ENCODE results near the gene ANKRD30A.

DNA sequence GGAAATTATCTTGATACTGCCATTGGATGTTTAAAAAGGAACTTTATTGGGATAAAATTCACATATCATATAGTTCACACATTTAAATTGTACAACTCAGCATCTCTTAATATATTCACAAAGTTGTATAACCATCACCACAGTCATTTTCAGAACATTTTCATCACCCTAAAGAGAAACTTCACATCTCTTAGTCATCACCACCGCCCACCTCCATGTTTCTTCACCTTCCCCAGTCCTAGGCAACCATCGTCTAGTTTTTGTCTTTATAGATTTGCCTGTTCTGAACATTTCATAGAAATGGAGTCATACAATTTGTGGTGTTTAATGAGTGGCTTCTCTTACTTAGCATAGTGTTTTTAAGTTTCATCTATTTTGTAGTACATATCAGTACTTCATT is 96.6 kb downstream of the ANKRD30A start:
- TF ChIP-seq, protein P1, sequence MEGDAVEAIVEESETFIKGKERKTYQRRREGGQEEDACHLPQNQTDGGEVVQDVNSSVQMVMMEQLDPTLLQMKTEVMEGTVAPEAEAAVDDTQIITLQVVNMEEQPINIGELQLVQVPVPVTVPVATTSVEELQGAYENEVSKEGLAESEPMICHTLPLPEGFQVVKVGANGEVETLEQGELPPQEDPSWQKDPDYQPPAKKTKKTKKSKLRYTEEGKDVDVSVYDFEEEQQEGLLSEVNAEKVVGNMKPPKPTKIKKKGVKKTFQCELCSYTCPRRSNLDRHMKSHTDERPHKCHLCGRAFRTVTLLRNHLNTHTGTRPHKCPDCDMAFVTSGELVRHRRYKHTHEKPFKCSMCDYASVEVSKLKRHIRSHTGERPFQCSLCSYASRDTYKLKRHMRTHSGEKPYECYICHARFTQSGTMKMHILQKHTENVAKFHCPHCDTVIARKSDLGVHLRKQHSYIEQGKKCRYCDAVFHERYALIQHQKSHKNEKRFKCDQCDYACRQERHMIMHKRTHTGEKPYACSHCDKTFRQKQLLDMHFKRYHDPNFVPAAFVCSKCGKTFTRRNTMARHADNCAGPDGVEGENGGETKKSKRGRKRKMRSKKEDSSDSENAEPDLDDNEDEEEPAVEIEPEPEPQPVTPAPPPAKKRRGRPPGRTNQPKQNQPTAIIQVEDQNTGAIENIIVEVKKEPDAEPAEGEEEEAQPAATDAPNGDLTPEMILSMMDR (IDR thresholded peaks at IDR 0.05): no peak
- TF ChIP-seq POLR2A (IDR thresholded peaks at IDR 0.05): no peak
